DND-41 (cell line): ENCODE measurements around the gene CFAP73.

ENCODE experiments used
- EZH2 ChIP-seq: IDR thresholded peaks from 3 replicates; pipeline ENCODE4 v1.6.1; 2012; ENCODE audit warnings: borderline replicate concordance, low read depth, mild to moderate bottlenecking, moderate library complexity, low read length, inconsistent platforms; ENCODE audit not compliant: severe bottlenecking
- TF ChIP-seq, protein P1 (sequence below): IDR thresholded peaks from 2 replicates; pipeline ENCODE4 v1.5.1; 2012; ENCODE audit warnings: borderline replicate concordance, low read length, moderate library complexity, mild to moderate bottlenecking; ENCODE audit not compliant: poor library complexity, severe bottlenecking; ENCODE audit errors: extremely low read depth

DNA sequence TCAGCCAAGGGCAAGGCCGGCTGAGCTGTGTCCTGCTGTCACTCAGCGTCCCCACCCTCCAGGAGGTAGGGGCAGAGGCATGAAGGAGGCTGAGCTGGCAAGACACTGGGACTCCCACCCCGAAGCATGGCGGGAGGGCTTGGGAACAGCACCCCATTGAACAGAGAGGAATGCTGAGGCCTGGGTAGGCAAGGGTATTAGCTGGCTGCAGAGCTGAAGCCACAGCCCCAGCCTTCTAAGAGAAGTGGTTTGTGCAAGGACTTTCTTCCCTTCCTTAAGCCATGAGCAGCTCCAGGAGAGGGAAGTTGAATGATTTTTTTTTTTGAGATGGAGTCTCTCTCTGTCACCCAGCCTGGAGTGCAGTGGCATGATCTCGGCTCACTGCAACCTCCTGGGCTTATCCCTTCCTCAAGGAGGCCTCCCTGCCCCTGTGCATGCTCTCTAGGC is 6.6 kb upstream of the CFAP73 start:
- no peak for TF ChIP-seq EZH2
- TF ChIP-seq, protein P1, sequence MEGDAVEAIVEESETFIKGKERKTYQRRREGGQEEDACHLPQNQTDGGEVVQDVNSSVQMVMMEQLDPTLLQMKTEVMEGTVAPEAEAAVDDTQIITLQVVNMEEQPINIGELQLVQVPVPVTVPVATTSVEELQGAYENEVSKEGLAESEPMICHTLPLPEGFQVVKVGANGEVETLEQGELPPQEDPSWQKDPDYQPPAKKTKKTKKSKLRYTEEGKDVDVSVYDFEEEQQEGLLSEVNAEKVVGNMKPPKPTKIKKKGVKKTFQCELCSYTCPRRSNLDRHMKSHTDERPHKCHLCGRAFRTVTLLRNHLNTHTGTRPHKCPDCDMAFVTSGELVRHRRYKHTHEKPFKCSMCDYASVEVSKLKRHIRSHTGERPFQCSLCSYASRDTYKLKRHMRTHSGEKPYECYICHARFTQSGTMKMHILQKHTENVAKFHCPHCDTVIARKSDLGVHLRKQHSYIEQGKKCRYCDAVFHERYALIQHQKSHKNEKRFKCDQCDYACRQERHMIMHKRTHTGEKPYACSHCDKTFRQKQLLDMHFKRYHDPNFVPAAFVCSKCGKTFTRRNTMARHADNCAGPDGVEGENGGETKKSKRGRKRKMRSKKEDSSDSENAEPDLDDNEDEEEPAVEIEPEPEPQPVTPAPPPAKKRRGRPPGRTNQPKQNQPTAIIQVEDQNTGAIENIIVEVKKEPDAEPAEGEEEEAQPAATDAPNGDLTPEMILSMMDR = no peak
